ENCODE results near the gene C2orf72. TPM values are rescaled to one million over a fixed set of nuclear protein-coding genes. Genes with fewer than 3 reads are reported as not detected.

C2orf72 gene
- polyA plus RNA-seq, 4 donors, result 6.5 to 69.4 (median 12.5) TPM

GRCh38 chr2:231033147-231034132 is 3.9 kb upstream of the C2orf72 start:
- Histone ChIP-seq H3K9me3 (ENCODE audit: control insufficient read depth in 2 of 2, insufficient read depth in 1 of 2, low read depth in 1 of 2, low read length in 1 of 2) (peaks cover 0 to 2% of the 10 kb centered on the region in 2 donors), H3K4me3 (ENCODE audit: low read depth in 1 of 3, low read length in 3 of 3) (no peak overlapping the region), H3K4me1 (ENCODE audit: control insufficient read depth in 3 of 3, insufficient read depth in 2 of 3, low read depth in 1 of 3, low read length in 2 of 3) (peaks cover 0 to 37% (median 0%) of the 10 kb centered on the region in 3 donors), H3K27me3 (ENCODE audit: control insufficient read depth in 3 of 3, insufficient read depth in 3 of 3, low read length in 3 of 3) (peaks cover 0 to 8% (median 2%) of the 10 kb centered on the region in 3 donors), H3K27ac (ENCODE audit: low read depth in 1 of 3, low read length in 2 of 3) (peak overlapping the region in 2 of 3 donors; percentile 32 to 67), H3K36me3 (ENCODE audit: control insufficient read depth in 3 of 3, insufficient read depth in 2 of 3, low read depth in 1 of 3, low read length in 3 of 3) (no peaks in the 10 kb centered on the region)
- 38 to 60% (median 51%) methylated on average over 11 of the region's 11 CpGs for WGBS, 3 donors
- FAIRE-seq (no peak), DNase-seq (no peak)

- Histone ChIP-seq H3K36me3 (ENCODE audit: control insufficient read depth in 3 of 3, insufficient read depth in 2 of 3, low read depth in 1 of 3, low read length in 3 of 3) (no peaks in the 10 kb centered on the region), H3K27ac (ENCODE audit: low read depth in 1 of 3, low read length in 2 of 3) (peak overlapping the region in 1 of 3 donors; percentile 67), H3K4me3 (ENCODE audit: low read depth in 1 of 3, low read length in 3 of 3) (no peak overlapping the region), H3K27me3 (ENCODE audit: control insufficient read depth in 3 of 3, insufficient read depth in 3 of 3, low read length in 3 of 3) (peaks cover 0 to 8% (median 2%) of the 10 kb centered on the region in 3 donors), H3K9me3 (ENCODE audit: control insufficient read depth in 2 of 2, insufficient read depth in 1 of 2, low read depth in 1 of 2, low read length in 1 of 2) (no peaks in the 10 kb centered on the region), H3K4me1 (ENCODE audit: control insufficient read depth in 3 of 3, insufficient read depth in 2 of 3, low read depth in 1 of 3, low read length in 2 of 3) (peaks cover 0 to 37% (median 0%) of the 10 kb centered on the region in 3 donors)
- DNase-seq, result peak; percentile 65 to 80
- WGBS, 3 donors, result 4 to 17% (median 13%) methylated on average over 4 of the region's 4 CpGs
- no peak for FAIRE-seq
These were observed 2.9 kb upstream of the C2orf72 start for GRCh38 chr2:231034291-231034882.

- H3K27ac ChIP-seq (ENCODE audit: low read depth in 1 of 3, low read length in 2 of 3), result no peak overlapping the region
- FAIRE-seq (no peak), DNase-seq (no peak)
- peaks cover 0 to 5% (median 0%) of the 10 kb centered on the region in 3 donors for H3K36me3 ChIP-seq (ENCODE audit: control insufficient read depth in 3 of 3, insufficient read depth in 2 of 3, low read depth in 1 of 3, low read length in 3 of 3)
- peaks cover 0 to 41% (median 0%) of the 10 kb centered on the region in 3 donors for H3K4me1 ChIP-seq (ENCODE audit: control insufficient read depth in 3 of 3, insufficient read depth in 2 of 3, low read depth in 1 of 3, low read length in 2 of 3)
- peaks cover 0 to 8% (median 2%) of the 10 kb centered on the region in 3 donors for H3K27me3 ChIP-seq (ENCODE audit: control insufficient read depth in 3 of 3, insufficient read depth in 3 of 3, low read length in 3 of 3)
- WGBS, 3 donors, result 83 to 96% (median 88%) methylated on average over 4 of the region's 4 CpGs
- no peaks in the 10 kb centered on the region for H3K9me3 ChIP-seq (ENCODE audit: control insufficient read depth in 2 of 2, insufficient read depth in 1 of 2, low read depth in 1 of 2, low read length in 1 of 2)
- H3K4me3 ChIP-seq (ENCODE audit: low read depth in 1 of 3, low read length in 3 of 3), result no peak overlapping the region
These were observed 1.2 kb upstream of the C2orf72 start for GRCh38 chr2:231036131-231036530.

GRCh38 chr2:231036578-231037106 is 681 bp upstream of the C2orf72 start:
- WGBS, 3 donors, result 60 to 69% (median 60%) methylated on average over 12 of the region's 12 CpGs
- Histone ChIP-seq H3K27ac (ENCODE audit: low read depth in 1 of 3, low read length in 2 of 3) (no peak overlapping the region), H3K4me3 (ENCODE audit: low read depth in 1 of 3, low read length in 3 of 3) (no peak overlapping the region), H3K36me3 (ENCODE audit: control insufficient read depth in 3 of 3, insufficient read depth in 2 of 3, low read depth in 1 of 3, low read length in 3 of 3) (peaks cover 0 to 10% (median 0%) of the 10 kb centered on the region in 3 donors), H3K27me3 (ENCODE audit: control insufficient read depth in 3 of 3, insufficient read depth in 3 of 3, low read length in 3 of 3) (peaks cover 0 to 8% (median 2%) of the 10 kb centered on the region in 3 donors), H3K9me3 (ENCODE audit: control insufficient read depth in 2 of 2, insufficient read depth in 1 of 2, low read depth in 1 of 2, low read length in 1 of 2) (no peaks in the 10 kb centered on the region), H3K4me1 (ENCODE audit: control insufficient read depth in 3 of 3, insufficient read depth in 2 of 3, low read depth in 1 of 3, low read length in 2 of 3) (peaks cover 0 to 41% (median 0%) of the 10 kb centered on the region in 3 donors)
- no peak for DNase-seq
- no peak for FAIRE-seq

- Histone ChIP-seq H3K9me3 (ENCODE audit: control insufficient read depth in 2 of 2, insufficient read depth in 1 of 2, low read depth in 1 of 2, low read length in 1 of 2) (no peaks in the 10 kb centered on the region), H3K36me3 (ENCODE audit: control insufficient read depth in 3 of 3, insufficient read depth in 2 of 3, low read depth in 1 of 3, low read length in 3 of 3) (peaks cover 0 to 21% (median 0%) of the 10 kb centered on the region in 3 donors), H3K27ac (ENCODE audit: low read depth in 1 of 3, low read length in 2 of 3) (peak overlapping the region in 1 of 3 donors; percentile 28), H3K4me1 (ENCODE audit: control insufficient read depth in 3 of 3, insufficient read depth in 2 of 3, low read depth in 1 of 3, low read length in 2 of 3) (peaks cover 0 to 29% (median 0%) of the 10 kb centered on the region in 3 donors), H3K4me3 (ENCODE audit: low read depth in 1 of 3, low read length in 3 of 3) (peak overlapping the region; percentile 41 to 70 (median 67)), H3K27me3 (ENCODE audit: control insufficient read depth in 3 of 3, insufficient read depth in 3 of 3, low read length in 3 of 3) (peaks cover 0 to 8% (median 2%) of the 10 kb centered on the region in 3 donors)
- FAIRE-seq, result no peak
- DNase-seq, result peak; percentile 31 to 65
- WGBS, 3 donors, result 0 to 2% (median 1%) methylated on average over 37 to 104 of the region's 104 CpGs
These were observed 584 bp downstream of the C2orf72 start for GRCh38 chr2:231037731-231038482.

- Histone ChIP-seq H3K27me3 (ENCODE audit: control insufficient read depth in 3 of 3, insufficient read depth in 3 of 3, low read length in 3 of 3) (peaks cover 0 to 8% (median 2%) of the 10 kb centered on the region in 3 donors), H3K4me1 (ENCODE audit: control insufficient read depth in 3 of 3, insufficient read depth in 2 of 3, low read depth in 1 of 3, low read length in 2 of 3) (peaks cover 0 to 21% (median 0%) of the 10 kb centered on the region in 3 donors), H3K36me3 (ENCODE audit: control insufficient read depth in 3 of 3, insufficient read depth in 2 of 3, low read depth in 1 of 3, low read length in 3 of 3) (peaks cover 0 to 23% (median 0%) of the 10 kb centered on the region in 3 donors), H3K9me3 (ENCODE audit: control insufficient read depth in 2 of 2, insufficient read depth in 1 of 2, low read depth in 1 of 2, low read length in 1 of 2) (no peaks in the 10 kb centered on the region), H3K4me3 (ENCODE audit: low read depth in 1 of 3, low read length in 3 of 3) (peak overlapping the region; percentile 41 to 70 (median 67)), H3K27ac (ENCODE audit: low read depth in 1 of 3, low read length in 2 of 3) (no peak overlapping the region)
- 21 to 30% (median 22%) methylated on average over 17 to 21 of the region's 21 CpGs for WGBS, 3 donors
- no peak for FAIRE-seq
- no peak for DNase-seq
These were observed 1.4 kb downstream of the C2orf72 start for GRCh38 chr2:231038483-231039293.

GRCh38 chr2:231039294-231039664 is 2.0 kb downstream of the C2orf72 start:
- Histone ChIP-seq H3K4me1 (ENCODE audit: control insufficient read depth in 3 of 3, insufficient read depth in 2 of 3, low read depth in 1 of 3, low read length in 2 of 3) (peaks cover 0 to 17% (median 0%) of the 10 kb centered on the region in 3 donors), H3K9me3 (ENCODE audit: control insufficient read depth in 2 of 2, insufficient read depth in 1 of 2, low read depth in 1 of 2, low read length in 1 of 2) (no peaks in the 10 kb centered on the region), H3K36me3 (ENCODE audit: control insufficient read depth in 3 of 3, insufficient read depth in 2 of 3, low read depth in 1 of 3, low read length in 3 of 3) (peaks cover 0 to 27% (median 2%) of the 10 kb centered on the region in 3 donors), H3K27ac (ENCODE audit: low read depth in 1 of 3, low read length in 2 of 3) (no peak overlapping the region), H3K4me3 (ENCODE audit: low read depth in 1 of 3, low read length in 3 of 3) (no peak overlapping the region), H3K27me3 (ENCODE audit: control insufficient read depth in 3 of 3, insufficient read depth in 3 of 3, low read length in 3 of 3) (peaks cover 0 to 8% (median 2%) of the 10 kb centered on the region in 3 donors)
- DNase-seq, result no peak
- no peak for FAIRE-seq
- 74 to 82% (median 82%) methylated on average over 6 of the region's 6 CpGs for WGBS, 3 donors

Measured in small intestine (tissue), 7 donors.